ENCODE data around the gene SORL1-AS1.
A peak's percentile ranks its signal among the peaks of the same experiment; 100 is the strongest.

The SORL1-AS1 gene

GRCh38 chr11:121453589-121454299 lies 977 bp upstream of the SORL1-AS1 start:
- H3K36me3 Mint-ChIP-seq (ENCODE audit: low read depth): no peaks in the 10 kb centered on the region

GRCh38 chr11:121451986-121452608 lies 670 bp downstream of the SORL1-AS1 start, which contains the start of gene SORL1:
Gene SORL1, plus strand, starts transcription at chr11:121452314. Its CDS starts 18 bp downstream, at chr11:121452332.
- peak; percentile 58 to 62 (median 61) for TF ChIP-seq CTCF (IDR thresholded peaks at IDR 0.05; ENCODE audit: unreplicated experiment in 3 of 3)
- Mint-ChIP-seq H3K4me1 (peaks cover 9% of the 10 kb centered on the region), H3K4me3 (peak within 1 kb of the TSS; percentile 96 to 97 (median 97)), H3K36me3 (ENCODE audit: low read depth) (no peaks in the 10 kb centered on the region), H3K27ac (peak within 1 kb of the TSS; percentile 70 to 78 (median 73)), H3K27me3 (ENCODE audit: low read depth) (peaks cover 63% of the 10 kb centered on the region), H3K9me3 (no peaks in the 10 kb centered on the region)

More at GRCh38 chr11:121453589-121454299, 977 bp upstream of the SORL1-AS1 start:
- peaks cover 65% of the 10 kb centered on the region for H3K27me3 Mint-ChIP-seq (ENCODE audit: low read depth)
- TF ChIP-seq CTCF (IDR thresholded peaks at IDR 0.05; ENCODE audit: unreplicated experiment in 3 of 3): no peak
- H3K27ac Mint-ChIP-seq: peak overlapping the region in 1 of 3 experiments; percentile 78
- no peaks in the 10 kb centered on the region for H3K9me3 Mint-ChIP-seq
- H3K4me3 Mint-ChIP-seq: peak overlapping the region; percentile 71 to 97 (median 72)
- peaks cover 9% of the 10 kb centered on the region for H3K4me1 Mint-ChIP-seq

GRCh38 chr11:121451178-121451985 lies 1.4 kb downstream of the SORL1-AS1 start:
- no peaks in the 10 kb centered on the region for H3K9me3 Mint-ChIP-seq
- H3K4me1 Mint-ChIP-seq: peaks cover 14% of the 10 kb centered on the region
- no peak for TF ChIP-seq CTCF (IDR thresholded peaks at IDR 0.05; ENCODE audit: unreplicated experiment in 3 of 3)
- H3K27me3 Mint-ChIP-seq (ENCODE audit: low read depth): peaks cover 59% of the 10 kb centered on the region
- peak overlapping the region; percentile 67 to 97 (median 73) for H3K4me3 Mint-ChIP-seq
- no peaks in the 10 kb centered on the region for H3K36me3 Mint-ChIP-seq (ENCODE audit: low read depth)
- peak overlapping the region; percentile 40 to 70 (median 52) for H3K27ac Mint-ChIP-seq

- no peaks in the 10 kb centered on the region for H3K36me3 Mint-ChIP-seq (ENCODE audit: low read depth)
- H3K4me3 Mint-ChIP-seq: peak overlapping the region; percentile 67 to 97 (median 73)
- peaks cover 22% of the 10 kb centered on the region for H3K4me1 Mint-ChIP-seq
- no peaks in the 10 kb centered on the region for H3K9me3 Mint-ChIP-seq
- H3K27ac Mint-ChIP-seq: peak overlapping the region in 2 of 3 experiments; percentile 4 to 23
- H3K27me3 Mint-ChIP-seq (ENCODE audit: low read depth): peaks cover 55% of the 10 kb centered on the region
- TF ChIP-seq CTCF (IDR thresholded peaks at IDR 0.05; ENCODE audit: unreplicated experiment in 3 of 3): no peak
Measured at GRCh38 chr11:121450401-121450800, 2.4 kb downstream of the SORL1-AS1 start.

- Mint-ChIP-seq H3K4me3 (no peak overlapping the region), H3K27me3 (ENCODE audit: low read depth) (peaks cover 52% of the 10 kb centered on the region), H3K36me3 (ENCODE audit: low read depth) (no peaks in the 10 kb centered on the region), H3K9me3 (no peaks in the 10 kb centered on the region), H3K4me1 (peaks cover 23% of the 10 kb centered on the region), H3K27ac (no peak overlapping the region)
- TF ChIP-seq CTCF (IDR thresholded peaks at IDR 0.05; ENCODE audit: unreplicated experiment in 3 of 3): no peak
Measured at GRCh38 chr11:121449626-121450025, 3.1 kb downstream of the SORL1-AS1 start.

Measured in nephron (organoid).